ENCODE data around the gene MKLN1. TPM values are rescaled to one million over a fixed set of nuclear protein-coding genes. Genes with fewer than 3 reads are reported as not detected.

The MKLN1 gene
- total and polyA plus RNA-seq, 2 of the 13 experiments (the other 11 are each of a cell fraction or from before 2014, with no cell fraction given): 33.6 to 43.5 TPM

DNA sequence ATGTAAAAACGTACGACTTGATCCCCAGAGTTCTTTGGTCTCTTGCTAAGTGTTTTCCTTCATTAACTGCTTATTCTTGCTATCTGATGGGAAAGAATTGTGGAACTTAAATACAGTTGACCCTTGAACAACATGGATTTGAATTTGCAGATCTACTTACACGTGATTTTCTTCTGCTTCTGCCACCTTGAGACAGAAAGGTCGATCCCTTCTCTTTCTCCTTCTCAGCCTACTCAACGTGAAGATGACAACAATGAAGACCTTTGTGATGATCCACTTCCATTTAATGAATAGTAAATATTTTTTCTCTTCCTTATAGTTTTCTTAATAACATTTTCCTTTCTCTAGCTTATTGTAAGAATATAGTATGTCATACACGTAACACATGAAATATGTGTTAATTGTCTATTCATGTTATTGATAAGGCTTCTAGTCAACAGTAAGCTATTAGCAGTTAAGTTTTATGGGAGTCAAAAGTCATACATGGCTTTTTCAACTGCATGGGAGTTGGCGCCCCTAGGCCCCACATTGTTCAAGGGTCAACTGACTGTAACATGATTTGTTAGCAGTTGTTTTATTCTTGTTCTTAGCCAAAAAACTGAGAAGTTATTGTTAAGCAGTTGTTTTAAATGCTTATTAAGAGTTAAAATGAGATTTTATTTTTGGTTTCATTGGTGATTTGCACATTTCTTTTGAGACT lies 11.2 kb downstream of the MKLN1 start:
- Histone ChIP-seq H3K9ac (ENCODE audit: insufficient read depth, low read depth, low read length) (no peak overlapping the region), H4K20me1 (ENCODE audit: insufficient read depth, low read length) (peaks cover 50% of the 10 kb centered on the region), H3K79me2 (ENCODE audit: insufficient read depth, low read length) (peaks cover 97% of the 10 kb centered on the region), H2AFZ (ENCODE audit: low read length) (no peak overlapping the region), H3K4me2 (ENCODE audit: low read depth, low read length) (no peak overlapping the region), H3K4me3 (replicated peaks in 1 of 3; ENCODE audit: insufficient read depth in 1 of 3, low read depth in 2 of 3, low read length in 3 of 3) (no peak overlapping the region), H3K27ac (ENCODE audit: extremely low read length, insufficient read depth, low read length) (no peak overlapping the region), H3K9me3 (ENCODE audit: low read length) (peaks cover 16% of the 10 kb centered on the region), H3K36me3 (replicated peaks in 1 of 2; ENCODE audit: control insufficient read depth in 1 of 2, insufficient read depth in 2 of 2, low read length in 2 of 2) (peaks cover 0 to 15% of the 10 kb centered on the region in 2 experiments; a peak in 2 of 5 replicates), H3K4me1 (ENCODE audit: insufficient read depth, low read length) (peaks cover 14% of the 10 kb centered on the region), H3K27me3 (ENCODE audit: control insufficient read depth in 1 of 2, insufficient read depth in 2 of 2, low read length in 2 of 2) (no peaks in the 10 kb centered on the region)
- DNase-seq (ENCODE audit: low spot score) (no peak), FAIRE-seq (no peak), ATAC-seq (no peak)
- ChIA-PET CTCF (ENCODE audit: low intra/inter-chr PET ratio, low total read pairs) (no interaction called here), POLR2A (no interaction called here)
- 81% methylated on average over 7 of the region's 7 CpGs for WGBS (ENCODE audit: low lambda C conversion rate)
- intact Hi-C loops (cut with micrococcal nuclease; ENCODE audit: unreplicated experiment) (no loop called here), in situ Hi-C loops (cut with HindIII; ENCODE audit: extremely low pct_ligation_motif_present, low pct_unique_long_range_greater_than_20kb) (no loop called here)
- TF ChIP-seq, protein P1, sequence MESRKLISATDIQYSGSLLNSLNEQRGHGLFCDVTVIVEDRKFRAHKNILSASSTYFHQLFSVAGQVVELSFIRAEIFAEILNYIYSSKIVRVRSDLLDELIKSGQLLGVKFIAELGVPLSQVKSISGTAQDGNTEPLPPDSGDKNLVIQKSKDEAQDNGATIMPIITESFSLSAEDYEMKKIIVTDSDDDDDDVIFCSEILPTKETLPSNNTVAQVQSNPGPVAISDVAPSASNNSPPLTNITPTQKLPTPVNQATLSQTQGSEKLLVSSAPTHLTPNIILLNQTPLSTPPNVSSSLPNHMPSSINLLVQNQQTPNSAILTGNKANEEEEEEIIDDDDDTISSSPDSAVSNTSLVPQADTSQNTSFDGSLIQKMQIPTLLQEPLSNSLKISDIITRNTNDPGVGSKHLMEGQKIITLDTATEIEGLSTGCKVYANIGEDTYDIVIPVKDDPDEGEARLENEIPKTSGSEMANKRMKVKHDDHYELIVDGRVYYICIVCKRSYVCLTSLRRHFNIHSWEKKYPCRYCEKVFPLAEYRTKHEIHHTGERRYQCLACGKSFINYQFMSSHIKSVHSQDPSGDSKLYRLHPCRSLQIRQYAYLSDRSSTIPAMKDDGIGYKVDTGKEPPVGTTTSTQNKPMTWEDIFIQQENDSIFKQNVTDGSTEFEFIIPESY (CRISPR knock-in tag; IDR thresholded peaks at IDR 0.05): peak; percentile 54; the same call in 1 of the 2 replicates
- TF ChIP-seq ELF1 (CRISPR knock-in tag; IDR thresholded peaks at IDR 0.05) (no peak), BCL6 (CRISPR knock-in tag; IDR thresholded peaks at IDR 0.05) (no peak)
- TF ChIP-seq, protein P2, sequence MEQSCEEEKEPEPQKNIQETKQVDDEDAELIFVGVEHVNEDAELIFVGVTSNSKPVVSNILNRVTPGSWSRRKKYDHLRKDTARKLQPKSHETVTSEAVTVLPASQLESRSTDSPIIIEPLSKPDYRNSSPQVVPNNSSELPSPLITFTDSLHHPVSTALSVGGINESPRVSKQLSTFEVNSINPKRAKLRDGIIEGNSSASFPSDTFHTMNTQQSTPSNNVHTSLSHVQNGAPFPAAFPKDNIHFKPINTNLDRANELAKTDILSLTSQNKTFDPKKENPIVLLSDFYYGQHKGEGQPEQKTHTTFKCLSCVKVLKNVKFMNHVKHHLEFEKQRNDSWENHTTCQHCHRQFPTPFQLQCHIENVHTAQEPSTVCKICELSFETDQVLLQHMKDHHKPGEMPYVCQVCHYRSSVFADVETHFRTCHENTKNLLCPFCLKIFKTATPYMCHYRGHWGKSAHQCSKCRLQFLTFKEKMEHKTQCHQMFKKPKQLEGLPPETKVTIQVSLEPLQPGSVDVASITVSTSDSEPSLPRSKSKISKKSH (CRISPR knock-in tag; IDR thresholded peaks at IDR 0.05; ENCODE audit: borderline replicate concordance): no peak
- TF ChIP-seq, protein P3, sequence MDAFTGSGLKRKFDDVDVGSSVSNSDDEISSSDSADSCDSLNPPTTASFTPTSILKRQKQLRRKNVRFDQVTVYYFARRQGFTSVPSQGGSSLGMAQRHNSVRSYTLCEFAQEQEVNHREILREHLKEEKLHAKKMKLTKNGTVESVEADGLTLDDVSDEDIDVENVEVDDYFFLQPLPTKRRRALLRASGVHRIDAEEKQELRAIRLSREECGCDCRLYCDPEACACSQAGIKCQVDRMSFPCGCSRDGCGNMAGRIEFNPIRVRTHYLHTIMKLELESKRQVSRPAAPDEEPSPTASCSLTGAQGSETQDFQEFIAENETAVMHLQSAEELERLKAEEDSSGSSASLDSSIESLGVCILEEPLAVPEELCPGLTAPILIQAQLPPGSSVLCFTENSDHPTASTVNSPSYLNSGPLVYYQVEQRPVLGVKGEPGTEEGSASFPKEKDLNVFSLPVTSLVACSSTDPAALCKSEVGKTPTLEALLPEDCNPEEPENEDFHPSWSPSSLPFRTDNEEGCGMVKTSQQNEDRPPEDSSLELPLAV (CRISPR knock-in tag; conservative IDR thresholded peaks at IDR 0.05; ENCODE audit: low read depth): no peak
- BruUV-seq (replicated peaks): no TSS peak

Measured in HepG2 (cell line).